Fibroblast of lung (primary cell): ENCODE measurements around the gene TOMT. TPM values are rescaled to one million over a fixed set of nuclear protein-coding genes. Genes with fewer than 3 reads are reported as not detected.

Source experiments
- DNase-seq, 2 donors: peaks; one replicate each; pipeline versions ENCODE4 v3.0.0 to v3.0.0-alpha.2; 2010; ENCODE audit warnings: low read depth in 2 of 2
- H2AFZ ChIP-seq: 2 replicates; pipeline ENCODE4 v1.5.1; 2012; ENCODE audit warnings: low read length, control low read depth, inconsistent platforms
- H3K27ac ChIP-seq: 2 replicates; pipeline ENCODE4 v1.5.1; 2011; ENCODE audit warnings: low read length, control low read depth; ENCODE audit not compliant: insufficient read depth
- H3K27me3 ChIP-seq: 2 replicates; pipeline ENCODE4 v1.5.1; 2011; ENCODE audit warnings: mild to moderate bottlenecking, low read length; ENCODE audit not compliant: control insufficient read depth, insufficient read depth
- H3K36me3 ChIP-seq: 2 replicates; pipeline ENCODE4 v1.5.1; 2011; ENCODE audit warnings: low read length; ENCODE audit not compliant: control insufficient read depth, insufficient read depth
- H3K4me1 ChIP-seq: 2 replicates; pipeline ENCODE4 v1.5.1; 2011; ENCODE audit warnings: low read length; ENCODE audit not compliant: control insufficient read depth, insufficient read depth; ENCODE audit errors: extremely low read depth
- H3K4me2 ChIP-seq: 2 replicates; pipeline ENCODE4 v1.5.1; 2011; ENCODE audit warnings: low read length, control low read depth; ENCODE audit not compliant: insufficient read depth; ENCODE audit errors: extremely low read depth
- H3K4me3 ChIP-seq, 4 experiments: fragments of 200-600 bp in 1 of 4; sonication (generic) in 1 of 4; replicated peaks in 1 of 4; 2 replicates each; pipeline ENCODE4 v1.5.1; 2011 to 2016; ENCODE audit warnings: low read length in 4 of 4, low read depth in 3 of 4, mild to moderate bottlenecking in 3 of 4, control low read depth in 2 of 4, inconsistent platforms in 1 of 4, mixed read lengths in 1 of 4; ENCODE audit not compliant: insufficient read depth in 1 of 4; ENCODE audit errors: control extremely low read depth in 1 of 4
- H3K79me2 ChIP-seq: 2 replicates; pipeline ENCODE4 v1.5.1; 2012; ENCODE audit warnings: mild to moderate bottlenecking, low read length, inconsistent platforms; ENCODE audit not compliant: control insufficient read depth, insufficient read depth
- H3K9ac ChIP-seq: 2 replicates; pipeline ENCODE4 v1.5.1; 2011; ENCODE audit warnings: mild to moderate bottlenecking, low read length, control low read depth; ENCODE audit not compliant: insufficient read depth
- H3K9me3 ChIP-seq: 2 replicates; pipeline ENCODE4 v1.5.1; 2012; ENCODE audit warnings: low read depth, low read length; ENCODE audit not compliant: control insufficient read depth, insufficient read depth
- H4K20me1 ChIP-seq: 2 replicates; pipeline ENCODE4 v1.5.1; 2011; ENCODE audit warnings: low read length; ENCODE audit not compliant: control insufficient read depth, insufficient read depth; ENCODE audit errors: extremely low read depth
- CTCF ChIP-seq, 2 donors: IDR thresholded peaks in 1 of 2; conservative IDR thresholded peaks in 1 of 2; 1 replicate in 1 of 2; 2 replicates in 1 of 2; pipeline ENCODE4 v1.5.1; 2011 to 2012; ENCODE audit warnings: low read length in 2 of 2, control low read depth in 1 of 2, inconsistent platforms in 1 of 2, low read depth in 1 of 2, mild to moderate bottlenecking in 1 of 2
- EZH2 ChIP-seq: IDR thresholded peaks from 2 replicates; pipeline ENCODE4 v1.5.1; 2012; ENCODE audit warnings: low read length, control low read depth, mild to moderate bottlenecking; ENCODE audit errors: missing control alignments
- polyA plus RNA-seq, 2 donors: library from polyadenylated mRNA; depleted of rRNA in 1 of 2; stranded (reverse) in 1 of 2; unstranded in 1 of 2; fragments of >200 nt; gene quantifications; 2 replicates each; pipeline ENCODE4 v1.2.1, GENCODE V29; 2011 to 2012; ENCODE audit warnings: missing spikeins in 1 of 2
- total RNA-seq: library from RNA; depleted of rRNA; stranded (reverse); fragments of >200 nt; gene quantifications from 2 replicates; pipeline ENCODE4 v1.2.1, GENCODE V29; 2014

The TOMT gene
- total and polyA plus RNA-seq, 2 donors (not counting 1 experiment from before 2014, with no cell fraction given) = not detected

- Histone ChIP-seq H3K27me3 (no peaks in the 10 kb centered on the region), H3K4me2 (no peak overlapping the region), H3K4me1 (no peaks in the 10 kb centered on the region), H3K27ac (no peak overlapping the region), H3K4me3 (no peak overlapping the region), H3K36me3 (no peaks in the 10 kb centered on the region), H3K9me3 (no peaks in the 10 kb centered on the region), H3K79me2 (no peaks in the 10 kb centered on the region), H4K20me1 (no peaks in the 10 kb centered on the region), H2AFZ (no peak overlapping the region), H3K9ac (no peak overlapping the region)
- DNase-seq = peak in 1 of 2 donors; percentile 28
- no peak for TF ChIP-seq EZH2
- no peak for TF ChIP-seq CTCF (conservative IDR thresholded peaks at IDR 0.05 in 1 of 2, IDR thresholded peaks at IDR 0.05 in 1 of 2; ENCODE audit: low read depth in 1 of 2, low read length in 2 of 2)
Measured at GRCh38 chr11:72123117-72123653, 17.5 kb downstream of the TOMT start.

GRCh38 chr11:72124046-72124445, 18.3 kb downstream of the TOMT start:
- Histone ChIP-seq H3K4me3 (no peak overlapping the region), H3K4me2 (no peak overlapping the region), H2AFZ (no peak overlapping the region), H3K9ac (no peak overlapping the region), H3K27ac (no peak overlapping the region), H3K9me3 (no peaks in the 10 kb centered on the region), H3K4me1 (no peaks in the 10 kb centered on the region), H4K20me1 (no peaks in the 10 kb centered on the region), H3K36me3 (no peaks in the 10 kb centered on the region), H3K27me3 (no peaks in the 10 kb centered on the region), H3K79me2 (no peaks in the 10 kb centered on the region)
- no peak for TF ChIP-seq CTCF (conservative IDR thresholded peaks at IDR 0.05 in 1 of 2, IDR thresholded peaks at IDR 0.05 in 1 of 2; ENCODE audit: low read depth in 1 of 2, low read length in 2 of 2)
- no peak for TF ChIP-seq EZH2
- no peak for DNase-seq

GRCh38 chr11:72125956-72126355, 20.2 kb downstream of the TOMT start:
- Histone ChIP-seq H3K4me3 (no peak overlapping the region), H3K79me2 (no peaks in the 10 kb centered on the region), H3K27ac (no peak overlapping the region), H3K36me3 (no peaks in the 10 kb centered on the region), H3K9me3 (no peaks in the 10 kb centered on the region), H3K4me1 (no peaks in the 10 kb centered on the region), H4K20me1 (no peaks in the 10 kb centered on the region), H2AFZ (no peak overlapping the region), H3K27me3 (no peaks in the 10 kb centered on the region), H3K9ac (no peak overlapping the region), H3K4me2 (no peak overlapping the region)
- no peak for DNase-seq
- TF ChIP-seq CTCF (conservative IDR thresholded peaks at IDR 0.05 in 1 of 2, IDR thresholded peaks at IDR 0.05 in 1 of 2; ENCODE audit: low read depth in 1 of 2, low read length in 2 of 2) = no peak
- TF ChIP-seq EZH2 = no peak
